Endodermal cell (in vitro differentiated cells): ENCODE data around the gene TXNL4B. TPM values are rescaled to one million over a fixed set of nuclear protein-coding genes. Genes with fewer than 3 reads are reported as not detected.

Experiments
- DNase-seq: peaks from one replicate; pipeline ENCODE4 v3.0.0-alpha.2; 2017
- H3K27ac ChIP-seq: 2 replicates; pipeline ENCODE4 v1.5.1; 2013; ENCODE audit warnings: mild to moderate bottlenecking, low read depth, low read length, moderate library complexity
- H3K27me3 ChIP-seq: 2 replicates; pipeline ENCODE4 v1.6.1; 2013; ENCODE audit warnings: mild to moderate bottlenecking, low read length, moderate library complexity; ENCODE audit not compliant: insufficient read depth, control insufficient read depth, poor library complexity, severe bottlenecking
- H3K36me3 ChIP-seq: 2 replicates; pipeline ENCODE4 v1.7.0; 2013; ENCODE audit warnings: mild to moderate bottlenecking, low read length, moderate library complexity; ENCODE audit not compliant: control insufficient read depth, insufficient read depth
- H3K4me1 ChIP-seq: one replicate; pipeline ENCODE4 v1.7.0; 2013; ENCODE audit warnings: low read length; ENCODE audit not compliant: control insufficient read depth, insufficient read depth
- H3K4me3 ChIP-seq: 2 replicates; pipeline ENCODE4 v1.5.1; 2013; ENCODE audit warnings: mild to moderate bottlenecking, low read length, moderate library complexity
- H3K9ac ChIP-seq: 2 replicates; pipeline ENCODE4 v1.6.1; 2013; ENCODE audit warnings: mild to moderate bottlenecking, low read length, moderate library complexity; ENCODE audit not compliant: poor library complexity, severe bottlenecking; ENCODE audit errors: extremely low read depth
- H3K9me3 ChIP-seq: 2 replicates; pipeline ENCODE4 v1.6.1; 2013; ENCODE audit warnings: mild to moderate bottlenecking, low read length, moderate library complexity; ENCODE audit not compliant: control insufficient read depth
- H3K27ac Mint-ChIP-seq: 2 replicates; pipeline ENCODE4 v1.8.0; 2020; ENCODE audit warnings: mixed read lengths
- H3K27me3 Mint-ChIP-seq: 2 replicates; pipeline ENCODE4 v1.8.0; 2021; ENCODE audit warnings: mild to moderate bottlenecking, mixed read lengths; ENCODE audit not compliant: insufficient read depth
- H3K36me3 Mint-ChIP-seq: 2 replicates; pipeline ENCODE4 v1.8.0; 2020; ENCODE audit warnings: low read depth, mixed read lengths
- H3K4me1 Mint-ChIP-seq: 2 replicates; pipeline ENCODE4 v1.8.0; 2020; ENCODE audit warnings: mixed read lengths
- H3K4me3 Mint-ChIP-seq: 2 replicates; pipeline ENCODE4 v1.8.0; 2020; ENCODE audit warnings: mild to moderate bottlenecking, moderate library complexity, mixed read lengths
- H3K9me3 Mint-ChIP-seq: 2 replicates; pipeline ENCODE4 v1.8.0; 2020; ENCODE audit warnings: mild to moderate bottlenecking, mixed read lengths
- CTCF ChIP-seq: fragments of 200-600 bp; sonication (generic); conservative IDR thresholded peaks from 2 replicates; pipeline ENCODE4 v1.5.0; 2021; ENCODE audit warnings: antibody characterized with exemption, mild to moderate bottlenecking
- WGBS, 2 experiments: methylation state at CpG; one replicate each; pipeline versions ENCODE4 v1.1.5 to v1.1.7; 2013; ENCODE audit warnings: missing lambda C conversion rate in 2 of 2, mixed read lengths in 1 of 2; ENCODE audit not compliant: insufficient coverage in 1 of 2, insufficient read length in 1 of 2; 5-methylcytosine and 5-hydroxymethylcytosine counted together
- total RNA-seq, 2 donors: library from RNA; stranded (reverse); fragmentation: NEBNext Ultra II Directional in 1 of 2; extraction: Animal tissue kit (Norgen Biotek cat#: 25700) in 1 of 2; gene quantifications; 2 replicates in 1 of 2; 3 replicates in 1 of 2; pipeline ENCODE4 v1.2.1, GENCODE V29; 2021

TXNL4B gene
- total RNA-seq, 2 donors from 2014 or later: 10.6 to 13.1 TPM

GRCh38 chr16:72138064-72138572, 44.7 kb upstream of the TXNL4B start:
- no peak overlapping the region for H3K9ac ChIP-seq
- Mint-ChIP-seq H3K4me3 (no peak overlapping the region), H3K4me1 (peaks cover 5% of the 10 kb centered on the region), H3K27ac (no peak overlapping the region), H3K36me3 (no peaks in the 10 kb centered on the region), H3K9me3 (no peaks in the 10 kb centered on the region), H3K27me3 (no peaks in the 10 kb centered on the region)
- no peaks in the 10 kb centered on the region for H3K36me3 ChIP-seq
- DNase-seq: no peak
- no peaks in the 10 kb centered on the region for H3K9me3 ChIP-seq
- H3K27me3 ChIP-seq: no peaks in the 10 kb centered on the region
- no peak for TF ChIP-seq CTCF
- WGBS, 2 experiments: 83 to 92% methylated on average over 1 to 4 of the region's 4 CpGs
- H3K27ac ChIP-seq: no peak overlapping the region
- no peaks in the 10 kb centered on the region for H3K4me1 ChIP-seq
- H3K4me3 ChIP-seq: no peak overlapping the region

- H3K4me1 ChIP-seq: no peaks in the 10 kb centered on the region
- no peaks in the 10 kb centered on the region for H3K27me3 ChIP-seq
- Mint-ChIP-seq H3K4me1 (peaks cover 5% of the 10 kb centered on the region), H3K9me3 (no peaks in the 10 kb centered on the region), H3K27me3 (no peaks in the 10 kb centered on the region), H3K36me3 (no peaks in the 10 kb centered on the region), H3K4me3 (no peak overlapping the region), H3K27ac (no peak overlapping the region)
- WGBS, 2 experiments: 89 to 91% methylated on average over 3 to 15 of the region's 15 CpGs
- DNase-seq: no peak
- no peak overlapping the region for H3K9ac ChIP-seq
- H3K9me3 ChIP-seq: no peaks in the 10 kb centered on the region
- no peak for TF ChIP-seq CTCF
- H3K27ac ChIP-seq: no peak overlapping the region
- H3K4me3 ChIP-seq: no peak overlapping the region
- no peaks in the 10 kb centered on the region for H3K36me3 ChIP-seq
Measured at GRCh38 chr16:72137380-72138063, 44.1 kb upstream of the TXNL4B start.

GRCh38 chr16:72134507-72134906, 41.1 kb upstream of the TXNL4B start:
- no peaks in the 10 kb centered on the region for H3K9me3 ChIP-seq
- Mint-ChIP-seq H3K4me3 (no peak overlapping the region), H3K27ac (no peak overlapping the region), H3K4me1 (peaks cover 26% of the 10 kb centered on the region), H3K27me3 (peaks cover 2% of the 10 kb centered on the region), H3K36me3 (no peaks in the 10 kb centered on the region), H3K9me3 (no peaks in the 10 kb centered on the region)
- 94% methylated on average over 2 of the region's 2 CpGs; no CpG with 5 or more reads in 1 of the 2 experiments for WGBS, 2 experiments
- no peak overlapping the region for H3K9ac ChIP-seq
- no peak for DNase-seq
- H3K4me3 ChIP-seq: no peak overlapping the region
- no peak for TF ChIP-seq CTCF
- no peak overlapping the region for H3K27ac ChIP-seq
- H3K36me3 ChIP-seq: no peaks in the 10 kb centered on the region
- peaks cover 10% of the 10 kb centered on the region for H3K4me1 ChIP-seq
- H3K27me3 ChIP-seq: no peaks in the 10 kb centered on the region
